OCI-LY7 (cell line): ENCODE results near the gene UPB1. TPM values are rescaled to one million over a fixed set of nuclear protein-coding genes. Genes with fewer than 3 reads are reported as not detected.

Source experiments
- BruUV-seq: library from RNA; stranded (reverse); fragments of 400-500 nt; replicated peaks from 2 replicates; lab custom pipeline; 2021; lab: Mats Ljungman, UMichigan
- CTCF ChIA-PET: fragments of 300-600 bp; sonication (Branson Sonifier 250); formaldehyde crosslinking; loops from one replicate; lab custom pipeline; 2022; ENCODE audit warnings: antibody characterized with exemption; ENCODE audit not compliant: unreplicated experiment; lab: Charles Lee
- POLR2A ChIA-PET: fragments of 300-600 bp; sonication (Branson Sonifier 250); formaldehyde crosslinking; loops from one replicate; lab custom pipeline; 2022; ENCODE audit warnings: antibody characterized with exemption; lab: Charles Lee
- DNase-seq: peaks from one replicate; pipeline ENCODE4 v3.0.0-alpha.2; 2015; ENCODE audit warnings: low spot score
- H2AFZ ChIP-seq: fragments of 200-600 bp; sonication (generic), shearing (Covaris generic); 2 replicates; pipeline ENCODE4 v1.6.1; 2014; ENCODE audit warnings: mild to moderate bottlenecking, antibody characterized with exemption, low read length, moderate library complexity
- H3K27ac ChIP-seq: fragments of 200-600 bp; sonication (generic); 2 replicates; pipeline ENCODE4 v1.5.1; 2014; ENCODE audit warnings: mixed run types, low read depth, mild to moderate bottlenecking, moderate library complexity, low read length, inconsistent platforms; ENCODE audit not compliant: poor library complexity, severe bottlenecking
- H3K36me3 ChIP-seq: fragments of 200-600 bp; sonication (generic); 2 replicates; pipeline ENCODE4 v1.6.1; 2014; ENCODE audit warnings: mild to moderate bottlenecking, antibody characterized with exemption, low read length, moderate library complexity, mixed read lengths; ENCODE audit not compliant: insufficient read depth
- H3K4me1 ChIP-seq: fragments of 200-600 bp; sonication (generic); 2 replicates; pipeline ENCODE4 v1.5.1; 2014; ENCODE audit warnings: mild to moderate bottlenecking, low read length; ENCODE audit not compliant: insufficient read depth, poor library complexity, severe bottlenecking
- H3K4me2 ChIP-seq: fragments of 200-600 bp; sonication (generic); 2 replicates; pipeline ENCODE4 v1.6.1; 2014; ENCODE audit warnings: mild to moderate bottlenecking, low read length
- H3K4me3 ChIP-seq: fragments of 200-600 bp; sonication (generic); 2 replicates; pipeline ENCODE4 v1.5.1; 2014; ENCODE audit warnings: mild to moderate bottlenecking, low read depth, low read length; ENCODE audit not compliant: poor library complexity, severe bottlenecking
- H3K79me2 ChIP-seq: fragments of 200-600 bp; sonication (generic); 2 replicates; pipeline ENCODE4 v1.6.1; 2016; ENCODE audit warnings: low read depth, mild to moderate bottlenecking, low read length, moderate library complexity, mixed read lengths; ENCODE audit not compliant: insufficient read depth
- H3K9me2 ChIP-seq: fragments of 200-600 bp; sonication (generic); 2 replicates; pipeline ENCODE4 v1.6.1; 2016; ENCODE audit warnings: mild to moderate bottlenecking, low read length, mixed read lengths; ENCODE audit not compliant: insufficient read depth
- H3K9me3 ChIP-seq: fragments of 200-600 bp; sonication (generic); 2 replicates; pipeline ENCODE4 v1.6.1; 2014; ENCODE audit warnings: mild to moderate bottlenecking, mixed run types, low read length, mixed read lengths
- H4K20me1 ChIP-seq: fragments of 200-600 bp; sonication (generic); 2 replicates; pipeline ENCODE4 v1.6.1; 2014; ENCODE audit warnings: mild to moderate bottlenecking, antibody characterized with exemption, low read length, moderate library complexity, mixed read lengths; ENCODE audit not compliant: insufficient read depth
- EZH2phosphoT487 ChIP-seq: fragments of 200-600 bp; sonication (generic); IDR thresholded peaks from 2 replicates; pipeline ENCODE4 v1.6.1; 2018; ENCODE audit warnings: low read depth, borderline replicate concordance, mild to moderate bottlenecking, mixed run types, antibody characterized with exemption, low read length, moderate library complexity, mixed read lengths
- intact Hi-C: fragments of 100-400 bp; cut with micrococcal nuclease; formaldehyde crosslinking; loops from one replicate; pipeline ENCODE4 v1.10.0; 2022; ENCODE audit not compliant: unreplicated experiment
- total RNA-seq, 2 experiments: library from RNA; depleted of rRNA in 1 of 2; stranded (reverse); fragments of >200 nt in 1 of 2; shearing (Covaris generic) in 1 of 2; gene quantifications; 2 replicates each; pipeline ENCODE4 v1.2.3, GENCODE V29; 2014 to 2022
- TF ChIP-seq, protein P1 (sequence below): fragments of 200-600 bp; sonication (generic); conservative IDR thresholded peaks from 2 replicates; pipeline ENCODE4 v1.5.1; 2014; ENCODE audit warnings: mild to moderate bottlenecking, antibody characterized with exemption, low read length, moderate library complexity, mixed read lengths

UPB1 gene
- total RNA-seq, 2 experiments from 2014 or later = 0.69 to 0.70 TPM

DNA sequence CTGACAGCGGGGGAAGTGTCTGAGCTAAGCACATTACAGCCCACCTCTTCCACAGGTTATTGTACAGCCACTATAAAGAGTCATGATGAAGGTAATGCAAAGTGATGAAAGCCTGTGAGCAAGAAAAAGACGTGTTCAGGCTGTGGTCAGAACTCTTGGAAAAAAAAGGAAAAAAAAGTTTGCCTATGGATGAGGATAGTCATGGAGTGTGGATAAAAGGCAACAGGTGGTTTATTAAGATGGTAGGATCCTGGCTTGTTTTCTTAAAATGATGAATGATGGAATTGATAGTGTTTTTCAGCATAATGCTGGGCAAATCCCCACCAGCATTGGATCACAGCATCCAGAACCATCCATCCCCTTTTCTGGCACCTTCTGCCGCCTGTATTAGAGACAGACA is 23.1 kb downstream of the UPB1 start:
- BruUV-seq = no TSS peak
- H3K4me2 ChIP-seq = no peak overlapping the region
- intact Hi-C loops = no loop called here

DNA sequence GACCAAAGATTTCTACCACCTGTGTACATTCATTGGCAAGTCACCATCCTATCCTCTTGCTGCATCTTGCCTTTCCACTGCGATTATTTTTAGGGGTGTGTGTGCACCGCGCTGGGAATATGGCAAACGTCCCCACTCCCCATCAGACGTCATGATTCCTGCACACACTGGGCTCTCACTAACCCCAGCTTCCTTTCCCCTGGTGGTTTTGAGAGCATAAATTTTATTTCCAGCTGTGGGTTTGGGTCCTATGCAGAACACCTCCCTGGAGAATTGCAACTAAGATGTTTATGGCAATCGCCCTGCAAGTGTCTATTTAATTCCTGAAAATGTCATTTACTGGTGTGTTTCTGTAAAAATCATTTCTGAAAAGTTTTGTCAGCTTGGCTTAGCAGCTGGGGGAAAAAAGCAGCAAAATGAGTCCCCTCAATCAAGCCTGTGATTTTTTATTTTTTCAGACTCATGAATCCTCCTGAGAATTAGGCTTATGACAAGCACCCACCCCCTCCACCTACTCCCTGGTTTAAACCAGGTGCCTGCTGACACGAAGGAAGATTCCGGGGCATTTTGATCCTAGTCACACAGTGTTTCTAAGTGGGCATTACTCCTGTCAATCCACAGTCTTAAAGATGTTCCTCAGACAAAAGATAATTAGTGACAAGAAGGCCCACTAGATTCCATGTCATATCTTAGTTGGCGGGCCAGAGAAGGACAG is 23.8 kb downstream of the UPB1 start:
- no peaks in the 10 kb centered on the region for H3K79me2 ChIP-seq
- no peak overlapping the region for H3K27ac ChIP-seq
- no peaks in the 10 kb centered on the region for H3K9me2 ChIP-seq
- H4K20me1 ChIP-seq = no peaks in the 10 kb centered on the region
- no peaks in the 10 kb centered on the region for H3K36me3 ChIP-seq
- CTCF ChIA-PET = no interaction called here
- BruUV-seq = no TSS peak
- intact Hi-C loops = no loop called here
- DNase-seq = no peak
- peaks cover 12% of the 10 kb centered on the region for H3K4me1 ChIP-seq
- no peak overlapping the region for H3K4me3 ChIP-seq
- POLR2A ChIA-PET = interaction anchor here (1.4 kb wide), 1 partner anchor 36 kb away, joined by 3 read pairs; the partner anchor contains the start of gene GUCD1
- TF ChIP-seq, protein P1, sequence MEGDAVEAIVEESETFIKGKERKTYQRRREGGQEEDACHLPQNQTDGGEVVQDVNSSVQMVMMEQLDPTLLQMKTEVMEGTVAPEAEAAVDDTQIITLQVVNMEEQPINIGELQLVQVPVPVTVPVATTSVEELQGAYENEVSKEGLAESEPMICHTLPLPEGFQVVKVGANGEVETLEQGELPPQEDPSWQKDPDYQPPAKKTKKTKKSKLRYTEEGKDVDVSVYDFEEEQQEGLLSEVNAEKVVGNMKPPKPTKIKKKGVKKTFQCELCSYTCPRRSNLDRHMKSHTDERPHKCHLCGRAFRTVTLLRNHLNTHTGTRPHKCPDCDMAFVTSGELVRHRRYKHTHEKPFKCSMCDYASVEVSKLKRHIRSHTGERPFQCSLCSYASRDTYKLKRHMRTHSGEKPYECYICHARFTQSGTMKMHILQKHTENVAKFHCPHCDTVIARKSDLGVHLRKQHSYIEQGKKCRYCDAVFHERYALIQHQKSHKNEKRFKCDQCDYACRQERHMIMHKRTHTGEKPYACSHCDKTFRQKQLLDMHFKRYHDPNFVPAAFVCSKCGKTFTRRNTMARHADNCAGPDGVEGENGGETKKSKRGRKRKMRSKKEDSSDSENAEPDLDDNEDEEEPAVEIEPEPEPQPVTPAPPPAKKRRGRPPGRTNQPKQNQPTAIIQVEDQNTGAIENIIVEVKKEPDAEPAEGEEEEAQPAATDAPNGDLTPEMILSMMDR = no peak
- TF ChIP-seq EZH2phosphoT487 = no peak
- no peak overlapping the region for H3K4me2 ChIP-seq
- no peaks in the 10 kb centered on the region for H3K9me3 ChIP-seq
- H2AFZ ChIP-seq = no peak overlapping the region

More for the DNA sequence above, 23.1 kb downstream of the UPB1 start:
- TF ChIP-seq, protein P1 = no peak
- no peak for TF ChIP-seq EZH2phosphoT487
- Histone ChIP-seq H3K9me3 (no peaks in the 10 kb centered on the region), H3K4me1 (peaks cover 12% of the 10 kb centered on the region), H3K36me3 (no peaks in the 10 kb centered on the region), H4K20me1 (no peaks in the 10 kb centered on the region), H2AFZ (no peak overlapping the region), H3K9me2 (no peaks in the 10 kb centered on the region), H3K4me3 (no peak overlapping the region), H3K79me2 (no peaks in the 10 kb centered on the region), H3K27ac (no peak overlapping the region)
- POLR2A ChIA-PET = interaction anchor here (1.4 kb wide), 1 partner anchor 37 kb away, joined by 3 read pairs; the partner anchor contains the start of gene GUCD1
- CTCF ChIA-PET = interaction anchor here (1.0 kb wide), 1 partner anchor 97 kb away, joined by 3 read pairs; no protein-coding TSS in a partner anchor
- DNase-seq = no peak

DNA sequence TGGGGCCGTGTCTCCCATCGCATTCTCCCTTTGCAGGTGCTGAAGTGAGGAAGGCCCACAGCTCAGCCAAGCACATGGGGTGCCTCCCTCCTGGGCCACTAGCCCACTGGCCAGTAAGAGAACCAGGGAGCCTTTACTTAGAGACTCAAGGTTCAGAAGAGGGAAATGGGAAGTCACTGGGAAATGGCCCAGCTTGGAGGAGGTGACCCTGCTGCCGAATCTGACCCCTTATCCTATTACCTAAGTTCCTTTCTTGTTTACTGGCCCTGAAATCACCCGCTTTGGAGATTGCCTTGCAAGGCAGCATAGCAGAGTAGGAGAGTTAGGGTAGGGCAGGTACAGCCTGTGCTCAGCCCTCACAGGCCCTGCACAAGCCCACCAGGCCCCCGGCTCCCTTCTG is 24.4 kb downstream of the UPB1 start:
- no peak overlapping the region for H3K4me2 ChIP-seq
- no TSS peak for BruUV-seq
- no peak overlapping the region for H3K4me3 ChIP-seq
- H3K9me2 ChIP-seq = no peaks in the 10 kb centered on the region
- no peaks in the 10 kb centered on the region for H4K20me1 ChIP-seq
- TF ChIP-seq, protein P1 = no peak
- TF ChIP-seq EZH2phosphoT487 = no peak
- POLR2A ChIA-PET = no interaction called here
- intact Hi-C loops = no loop called here
- H3K79me2 ChIP-seq = no peaks in the 10 kb centered on the region
- H3K9me3 ChIP-seq = no peaks in the 10 kb centered on the region
- CTCF ChIA-PET = no interaction called here
- no peaks in the 10 kb centered on the region for H3K36me3 ChIP-seq
- no peak overlapping the region for H3K27ac ChIP-seq
- DNase-seq = no peak
- H2AFZ ChIP-seq = no peak overlapping the region
- peaks cover 13% of the 10 kb centered on the region for H3K4me1 ChIP-seq
